HL-60/S4 treated with phorbol 12-myristate 13-acetate at 8.2 ng/mL for 4 days and 3 days (cell line): Measurements from ENCODE around the gene S100A7A.
"Not testable (repeated sequence)": the region's sequence is repeated elsewhere in the genome, so short reads cannot be mapped to it uniquely, and the experiment has no call there.

Experiments used
- in situ Hi-C: fragments of 300-500 bp; cut with MboI; formaldehyde crosslinking; loops from 2 replicates; pipeline ENCODE4 v1.15.0; 2022; ENCODE audit warnings: low sequenced_read_pairs

S100A7A gene

GRCh38 chr1:153395136-153395685, 21.1 kb upstream of the S100A7A start:
- in situ Hi-C loops = no loop called here

- in situ Hi-C loops = no loop called here
These were observed 20.5 kb upstream of the S100A7A start for GRCh38 chr1:153395776-153396175.

- in situ Hi-C loops = no loop called here
These were observed 19.9 kb upstream of the S100A7A start for GRCh38 chr1:153396461-153396860.

GRCh38 chr1:153397051-153397923, 19.0 kb upstream of the S100A7A start:
- in situ Hi-C loops = no loop called here

- in situ Hi-C loops = no loop called here
These were observed 18.2 kb upstream of the S100A7A start for GRCh38 chr1:153397924-153398651.

- in situ Hi-C loops = no loop called here
These were observed 16.8 kb upstream of the S100A7A start for GRCh38 chr1:153399401-153400055.

- in situ Hi-C loops = no loop called here
These were observed 16.1 kb upstream of the S100A7A start for GRCh38 chr1:153400244-153400643.

- in situ Hi-C loops = no loop called here
These were observed 14.9 kb upstream of the S100A7A start for GRCh38 chr1:153401461-153401860.

- in situ Hi-C loops = no loop called here
These were observed 14.1 kb upstream of the S100A7A start for GRCh38 chr1:153402226-153402625.

GRCh38 chr1:153403421-153404085, 12.8 kb upstream of the S100A7A start:
- in situ Hi-C loops = no loop called here

GRCh38 chr1:153404086-153404635, 12.2 kb upstream of the S100A7A start:
- in situ Hi-C loops = no loop called here

- in situ Hi-C loops = no loop called here
These were observed 11.6 kb upstream of the S100A7A start for GRCh38 chr1:153404768-153405167.

- in situ Hi-C loops = not testable (repeated sequence)
These were observed 10.3 kb upstream of the S100A7A start for GRCh38 chr1:153405825-153406599.

GRCh38 chr1:153407274-153407673, 9.0 kb upstream of the S100A7A start:
- in situ Hi-C loops = not testable (repeated sequence)

GRCh38 chr1:153413961-153414360, 2.4 kb upstream of the S100A7A start:
- in situ Hi-C loops = not testable (repeated sequence)

- in situ Hi-C loops = no loop called here
These were observed 992 bp downstream of the S100A7A start for GRCh38 chr1:153417136-153417888.

- in situ Hi-C loops = not testable (repeated sequence)
These were observed 2.6 kb downstream of the S100A7A start for GRCh38 chr1:153418758-153419435.

- in situ Hi-C loops = not testable (repeated sequence)
These were observed 3.1 kb downstream of the S100A7A start for GRCh38 chr1:153419436-153419793.
